HG02870 (cell line): ENCODE results near the gene GCC2.
"Not testable (repeated sequence)": the region's sequence is repeated elsewhere in the genome, so short reads cannot be mapped to it uniquely, and the experiment has no call there.

Experiments used
- ATAC-seq: cut with Tn5 transposase; IDR thresholded peaks from one replicate; pipeline ENCODE4 v1.9.1; 2021; ENCODE audit warnings: mild to moderate bottlenecking, moderate library complexity; ENCODE audit not compliant: unreplicated experiment

The GCC2 gene

GRCh38 chr2:108514478-108514877 lies 65.5 kb downstream of the GCC2 start:
- not testable (repeated sequence) for ATAC-seq

- ATAC-seq, result not testable (repeated sequence)
These were observed 75.7 kb downstream of the GCC2 start for GRCh38 chr2:108524688-108525087.

GRCh38 chr2:108525258-108525657 lies 76.3 kb downstream of the GCC2 start:
- not testable (repeated sequence) for ATAC-seq

GRCh38 chr2:108531674-108532055 lies 82.7 kb downstream of the GCC2 start:
- no peak for ATAC-seq

GRCh38 chr2:108533832-108534583 lies 85.0 kb downstream of the GCC2 start, which contains the start of gene LIMS1:
Gene LIMS1, plus strand, starts transcription at chr2:108534470. Its CDS starts 93 bp downstream, at chr2:108534563.
- peak; percentile 81 for ATAC-seq

- ATAC-seq, result peak; percentile 34
These were observed 85.8 kb downstream of the GCC2 start for GRCh38 chr2:108534584-108535356.

GRCh38 chr2:108535357-108535631 lies 86.3 kb downstream of the GCC2 start:
- no peak for ATAC-seq

- no peak for ATAC-seq
These were observed 87.3 kb downstream of the GCC2 start for GRCh38 chr2:108536133-108536780.

GRCh38 chr2:108536911-108537310 lies 87.9 kb downstream of the GCC2 start:
- no peak for ATAC-seq

- ATAC-seq, result no peak
These were observed 89.1 kb downstream of the GCC2 start for GRCh38 chr2:108538000-108538625.

- no peak for ATAC-seq
These were observed 92.4 kb downstream of the GCC2 start for GRCh38 chr2:108541451-108541850.

- ATAC-seq, result no peak
These were observed 93.1 kb downstream of the GCC2 start for GRCh38 chr2:108542071-108542470.

GRCh38 chr2:108547606-108548005 lies 98.6 kb downstream of the GCC2 start:
- no peak for ATAC-seq

- no peak for ATAC-seq
These were observed 99.4 kb downstream of the GCC2 start for GRCh38 chr2:108548208-108549003.

- no peak for ATAC-seq
These were observed 103.6 kb downstream of the GCC2 start for GRCh38 chr2:108552566-108552965.

GRCh38 chr2:108553209-108553919 lies 104.4 kb downstream of the GCC2 start:
- no peak for ATAC-seq

- ATAC-seq, result no peak
These were observed 105.5 kb downstream of the GCC2 start for GRCh38 chr2:108554528-108554927.

- ATAC-seq, result no peak
These were observed 106.6 kb downstream of the GCC2 start for GRCh38 chr2:108555572-108555971.

GRCh38 chr2:108556581-108556980 lies 107.6 kb downstream of the GCC2 start:
- not testable (repeated sequence) for ATAC-seq
